Measurements from ENCODE around the gene CHRDL2. TPM values are rescaled to one million over a fixed set of nuclear protein-coding genes. Genes with fewer than 3 reads are reported as not detected.

CHRDL2 gene
- polyA plus RNA-seq, 1 of the 3 experiments (the other 2 are of a cell fraction), result not detected

DNA sequence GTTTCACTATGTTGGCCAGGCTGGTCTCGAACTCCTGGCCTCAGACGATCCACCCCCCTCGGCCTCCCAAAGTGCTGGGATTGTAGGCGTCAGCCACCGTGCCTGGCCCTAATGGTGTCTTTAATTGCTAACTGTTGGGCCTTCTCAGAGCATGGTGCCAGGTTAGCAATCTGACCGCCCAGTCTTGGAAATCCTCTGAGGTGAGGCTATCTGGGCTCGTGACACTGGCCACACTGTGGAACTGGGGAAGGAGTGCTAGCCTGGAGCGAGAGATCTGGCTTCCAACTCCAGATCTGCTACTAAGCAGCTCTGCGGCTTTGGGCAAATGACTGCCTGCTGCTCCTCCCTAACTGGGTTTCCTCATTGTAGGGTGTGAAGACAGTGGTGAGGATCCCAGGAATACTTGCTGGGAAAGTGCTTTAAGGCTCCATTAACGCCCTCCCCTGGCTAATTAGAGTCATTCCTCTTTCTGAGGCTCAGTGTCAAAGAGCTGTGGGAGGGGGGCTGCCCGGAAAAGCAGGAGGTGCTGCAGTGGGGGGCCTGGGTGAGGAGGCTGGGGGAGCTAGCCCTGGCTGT lies 35.4 kb downstream of the CHRDL2 start:
- DNase-seq, result no peak
- no peaks in the 10 kb centered on the region for H3K36me3 ChIP-seq (replicated peaks in 1 of 2; ENCODE audit: control insufficient read depth in 1 of 2, insufficient read depth in 2 of 2, low read length in 1 of 2)
- H3K9ac ChIP-seq, result no peak overlapping the region
- no peaks in the 10 kb centered on the region for H3K27me3 ChIP-seq (ENCODE audit: insufficient read depth)
- no peaks in the 10 kb centered on the region for H3K9me3 ChIP-seq
- POLR2A ChIA-PET, result no interaction called here
- H3K4me2 ChIP-seq, result no peak overlapping the region
- H3K4me1 ChIP-seq (ENCODE audit: control insufficient read depth in 1 of 2, insufficient read depth in 2 of 2, low read depth in 1 of 2, low read length in 1 of 2), result peaks cover 0 to 8% of the 10 kb centered on the region in 2 experiments; a peak in 1 of 4 replicates
- H3K79me2 ChIP-seq (ENCODE audit: insufficient read depth), result no peaks in the 10 kb centered on the region
- CTCF ChIA-PET, result interaction anchor here (1.0 to 1.4 kb wide), 4 partner anchors 11 to 30 kb away, joined by 3 to 6 read pairs (median 4); no protein-coding TSS in a partner anchor
- TF ChIP-seq CHD2 (IDR thresholded peaks at IDR 0.05; ENCODE audit: low read length, partially characterized antibody) (no peak), FOXJ3 (CRISPR knock-in tag; IDR thresholded peaks at IDR 0.05) (no peak), EZH2phosphoT487 (IDR thresholded peaks at IDR 0.05; ENCODE audit: borderline replicate concordance, low read depth) (no peak), FOSL2 (IDR thresholded peaks at IDR 0.05; ENCODE audit: borderline replicate concordance, low read depth) (no peak), MAX (IDR thresholded peaks at IDR 0.05; ENCODE audit: low read depth) (no peak), SMC3 (IDR thresholded peaks at IDR 0.05; ENCODE audit: low read depth, low read length) (no peak), TAF1 (IDR thresholded peaks at IDR 0.05; ENCODE audit: borderline replicate concordance, low read depth, low read length) (no peak), RCOR1 (IDR thresholded peaks at IDR 0.05; ENCODE audit: low read length) (no peak), JUND (IDR thresholded peaks at IDR 0.05) (no peak), TEAD4 (IDR thresholded peaks at IDR 0.05; ENCODE audit: borderline replicate concordance, insufficient read depth) (no peak), POLR2AphosphoS5 (IDR thresholded peaks at IDR 0.05; ENCODE audit: low read depth, low read length) (no peak), ELF1 (IDR thresholded peaks at IDR 0.05) (no peak), GABPA (IDR thresholded peaks at IDR 0.05; ENCODE audit: low read depth) (no peak), YY1 (IDR thresholded peaks at IDR 0.05; ENCODE audit: low read depth) (no peak), RXRA (IDR thresholded peaks at IDR 0.05; ENCODE audit: borderline replicate concordance, low read depth) (no peak), REST (IDR thresholded peaks at IDR 0.05; ENCODE audit: low read depth, low read length) (no peak), TCF12 (IDR thresholded peaks at IDR 0.05) (no peak)
- TF ChIP-seq, protein P1, sequence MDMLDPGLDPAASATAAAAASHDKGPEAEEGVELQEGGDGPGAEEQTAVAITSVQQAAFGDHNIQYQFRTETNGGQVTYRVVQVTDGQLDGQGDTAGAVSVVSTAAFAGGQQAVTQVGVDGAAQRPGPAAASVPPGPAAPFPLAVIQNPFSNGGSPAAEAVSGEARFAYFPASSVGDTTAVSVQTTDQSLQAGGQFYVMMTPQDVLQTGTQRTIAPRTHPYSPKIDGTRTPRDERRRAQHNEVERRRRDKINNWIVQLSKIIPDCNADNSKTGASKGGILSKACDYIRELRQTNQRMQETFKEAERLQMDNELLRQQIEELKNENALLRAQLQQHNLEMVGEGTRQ (IDR thresholded peaks at IDR 0.05; ENCODE audit: borderline replicate concordance, low read depth, low read length), result no peak
- TF ChIP-seq, protein P2, sequence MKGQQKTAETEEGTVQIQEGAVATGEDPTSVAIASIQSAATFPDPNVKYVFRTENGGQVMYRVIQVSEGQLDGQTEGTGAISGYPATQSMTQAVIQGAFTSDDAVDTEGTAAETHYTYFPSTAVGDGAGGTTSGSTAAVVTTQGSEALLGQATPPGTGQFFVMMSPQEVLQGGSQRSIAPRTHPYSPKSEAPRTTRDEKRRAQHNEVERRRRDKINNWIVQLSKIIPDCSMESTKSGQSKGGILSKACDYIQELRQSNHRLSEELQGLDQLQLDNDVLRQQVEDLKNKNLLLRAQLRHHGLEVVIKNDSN (IDR thresholded peaks at IDR 0.05; ENCODE audit: borderline replicate concordance, low read depth), result no peak
- TF ChIP-seq, protein P3, sequence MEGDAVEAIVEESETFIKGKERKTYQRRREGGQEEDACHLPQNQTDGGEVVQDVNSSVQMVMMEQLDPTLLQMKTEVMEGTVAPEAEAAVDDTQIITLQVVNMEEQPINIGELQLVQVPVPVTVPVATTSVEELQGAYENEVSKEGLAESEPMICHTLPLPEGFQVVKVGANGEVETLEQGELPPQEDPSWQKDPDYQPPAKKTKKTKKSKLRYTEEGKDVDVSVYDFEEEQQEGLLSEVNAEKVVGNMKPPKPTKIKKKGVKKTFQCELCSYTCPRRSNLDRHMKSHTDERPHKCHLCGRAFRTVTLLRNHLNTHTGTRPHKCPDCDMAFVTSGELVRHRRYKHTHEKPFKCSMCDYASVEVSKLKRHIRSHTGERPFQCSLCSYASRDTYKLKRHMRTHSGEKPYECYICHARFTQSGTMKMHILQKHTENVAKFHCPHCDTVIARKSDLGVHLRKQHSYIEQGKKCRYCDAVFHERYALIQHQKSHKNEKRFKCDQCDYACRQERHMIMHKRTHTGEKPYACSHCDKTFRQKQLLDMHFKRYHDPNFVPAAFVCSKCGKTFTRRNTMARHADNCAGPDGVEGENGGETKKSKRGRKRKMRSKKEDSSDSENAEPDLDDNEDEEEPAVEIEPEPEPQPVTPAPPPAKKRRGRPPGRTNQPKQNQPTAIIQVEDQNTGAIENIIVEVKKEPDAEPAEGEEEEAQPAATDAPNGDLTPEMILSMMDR (IDR thresholded peaks at IDR 0.05), result no peak
- no peak overlapping the region for H3K27ac ChIP-seq (ENCODE audit: low read depth in 2 of 2, low read length in 1 of 2)
- 80% methylated on average over 11 of the region's 11 CpGs for WGBS (ENCODE audit: low lambda C conversion rate)
- no peak overlapping the region for H2AFZ ChIP-seq (ENCODE audit: low read depth)
- H3K4me3 ChIP-seq (ENCODE audit: low read depth in 2 of 2, low read length in 1 of 2), result no peak overlapping the region
- no peaks in the 10 kb centered on the region for H4K20me1 ChIP-seq (ENCODE audit: insufficient read depth)
- no peaks in the 10 kb centered on the region for H3K9me2 ChIP-seq
- H3F3A ChIP-seq (replicated peaks; ENCODE audit: insufficient read depth), result no peaks in the 10 kb centered on the region
